Lung (tissue), 12 donors: ENCODE measurements around the gene SLC22A12. TPM values are rescaled to one million over a fixed set of nuclear protein-coding genes. Genes with fewer than 3 reads are reported as not detected.
"Not testable (repeated sequence)": the region's sequence is repeated elsewhere in the genome, so short reads cannot be mapped to it uniquely, and the experiment has no call there.

Source experiments
- ATAC-seq: fragments of 200-7000 bp; cut with Tn5 transposase; one replicate; pipeline ENCODE4 v1.9.1; 2020; ENCODE audit warnings: moderate number of reproducible peaks; ENCODE audit not compliant: insufficient read depth, low FRiP score
- DNase-seq, 3 donors: peaks; one replicate each; pipeline ENCODE4 v3.0.0-alpha.2; 2013 to 2017
- H3K27ac ChIP-seq, 2 donors: one replicate each; pipeline ENCODE4 v1.5.1; 2013; ENCODE audit warnings: mild to moderate bottlenecking in 2 of 2, moderate library complexity in 2 of 2, control low read depth in 1 of 2, inconsistent platforms in 1 of 2, low read depth in 1 of 2, low read length in 1 of 2
- H3K27me3 ChIP-seq, 3 donors: one replicate each; pipeline ENCODE4 v1.5.1; 2013; ENCODE audit warnings: low read length in 2 of 3; ENCODE audit not compliant: control insufficient read depth in 3 of 3, insufficient read depth in 3 of 3
- H3K36me3 ChIP-seq, 4 donors: one replicate each; pipeline ENCODE4 v1.5.1; 2013; ENCODE audit warnings: low read length in 4 of 4, mild to moderate bottlenecking in 1 of 4, moderate library complexity in 1 of 4; ENCODE audit not compliant: control insufficient read depth in 4 of 4, insufficient read depth in 4 of 4
- H3K4me1 ChIP-seq, 5 donors: one replicate each; pipeline ENCODE4 v1.5.1; 2013; ENCODE audit warnings: low read length in 5 of 5, mild to moderate bottlenecking in 2 of 5, moderate library complexity in 1 of 5; ENCODE audit not compliant: control insufficient read depth in 5 of 5, insufficient read depth in 5 of 5
- H3K4me3 ChIP-seq: one replicate; pipeline ENCODE4 v1.5.1; 2013; ENCODE audit warnings: mild to moderate bottlenecking, control low read depth, moderate library complexity
- H3K9ac ChIP-seq, 2 donors: one replicate each; pipeline ENCODE4 v1.5.1; 2013; ENCODE audit warnings: low read length in 2 of 2, control low read depth in 1 of 2; ENCODE audit not compliant: insufficient read depth in 1 of 2
- H3K9me3 ChIP-seq, 4 donors: one replicate each; pipeline ENCODE4 v1.5.1; 2013; ENCODE audit warnings: low read length in 3 of 4, mild to moderate bottlenecking in 1 of 4, moderate library complexity in 1 of 4; ENCODE audit not compliant: control insufficient read depth in 4 of 4, insufficient read depth in 3 of 4
- WGBS, 2 donors: extraction: QIAGEN DNeasy Blood & Tissue Kit; methylation state at CpG; one replicate each; pipeline ENCODE4 v1.1.7; 2013; 5-methylcytosine and 5-hydroxymethylcytosine counted together
- polyA plus RNA-seq, 2 donors: library from polyadenylated mRNA; stranded (reverse); fragments of 200-250 nt; gene quantifications; one replicate each; pipeline ENCODE4 v1.2.1, GENCODE V29; 2013
- total RNA-seq, 2 donors: library from RNA; depleted of rRNA in 1 of 2; stranded (reverse); fragments of >200 nt in 1 of 2; gene quantifications; one replicate each; pipeline ENCODE4 v1.2.1, GENCODE V29; 2014 to 2021
- TF ChIP-seq, protein P1 (sequence below): IDR thresholded peaks from 2 replicates; pipeline ENCODE4 v1.5.1; 2012; ENCODE audit warnings: mild to moderate bottlenecking; ENCODE audit errors: control extremely low read depth, extremely low read depth
- donor health status: control.
- donor health status: control.
- donor health status: Bipolar disorder and iron deficiency.
- donor health status: healthy.
- donor health status: DM: yes; HTN: yes; CAD: no.

Gene SLC22A12
- total and polyA plus RNA-seq, 4 donors: not detected

DNA sequence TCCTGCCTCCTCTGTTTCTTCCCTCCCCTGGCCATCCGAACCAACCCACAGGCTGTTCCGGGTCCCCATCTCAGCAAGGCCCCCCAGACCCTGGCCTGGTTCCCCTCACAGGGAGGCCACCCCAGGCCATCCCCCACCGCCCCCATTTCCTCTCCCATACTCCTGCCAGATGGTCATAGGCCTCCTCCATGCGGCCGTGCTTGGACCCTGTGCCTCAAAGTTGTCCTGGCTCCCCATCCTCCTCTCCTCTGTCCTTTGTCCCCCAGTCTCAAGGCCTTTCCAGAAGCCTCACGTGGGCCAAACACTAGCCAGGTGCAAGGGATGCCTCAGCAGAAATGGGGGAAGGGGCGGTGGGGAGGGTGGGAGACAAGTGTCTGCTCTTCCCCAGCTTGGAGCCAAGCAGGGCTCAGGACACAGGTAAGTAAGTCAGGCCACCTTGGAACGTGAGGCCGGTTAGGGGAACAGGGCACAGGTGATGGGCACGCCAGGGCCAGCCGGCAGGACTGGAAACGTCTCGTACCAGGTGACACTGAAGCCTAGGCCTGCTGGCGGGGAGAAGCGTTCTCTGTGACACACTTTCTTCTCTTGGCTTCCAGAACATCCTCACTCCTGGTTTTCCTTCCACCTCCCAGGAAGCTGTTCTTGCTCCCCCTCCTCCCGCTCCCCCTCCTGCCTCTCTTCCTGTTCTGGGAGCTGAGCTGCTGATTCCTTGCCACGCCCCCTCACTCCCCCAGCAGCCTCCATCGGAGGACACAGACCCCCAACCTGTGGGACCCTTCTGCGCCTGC is 31.5 kb upstream of the SLC22A12 start:
- no peak overlapping the region for H3K27ac ChIP-seq
- DNase-seq (peak in 1 of 3 donors; percentile 45), ATAC-seq (no peak)
- 77 to 82% methylated on average over 18 to 19 of the region's 19 CpGs for WGBS, 2 donors
- peaks cover 0 to 17% (median 8%) of the 10 kb centered on the region in 5 donors for H3K4me1 ChIP-seq
- H3K36me3 ChIP-seq: no peaks in the 10 kb centered on the region
- no peaks in the 10 kb centered on the region for H3K9me3 ChIP-seq
- no peaks in the 10 kb centered on the region for H3K27me3 ChIP-seq
- TF ChIP-seq, protein P1, sequence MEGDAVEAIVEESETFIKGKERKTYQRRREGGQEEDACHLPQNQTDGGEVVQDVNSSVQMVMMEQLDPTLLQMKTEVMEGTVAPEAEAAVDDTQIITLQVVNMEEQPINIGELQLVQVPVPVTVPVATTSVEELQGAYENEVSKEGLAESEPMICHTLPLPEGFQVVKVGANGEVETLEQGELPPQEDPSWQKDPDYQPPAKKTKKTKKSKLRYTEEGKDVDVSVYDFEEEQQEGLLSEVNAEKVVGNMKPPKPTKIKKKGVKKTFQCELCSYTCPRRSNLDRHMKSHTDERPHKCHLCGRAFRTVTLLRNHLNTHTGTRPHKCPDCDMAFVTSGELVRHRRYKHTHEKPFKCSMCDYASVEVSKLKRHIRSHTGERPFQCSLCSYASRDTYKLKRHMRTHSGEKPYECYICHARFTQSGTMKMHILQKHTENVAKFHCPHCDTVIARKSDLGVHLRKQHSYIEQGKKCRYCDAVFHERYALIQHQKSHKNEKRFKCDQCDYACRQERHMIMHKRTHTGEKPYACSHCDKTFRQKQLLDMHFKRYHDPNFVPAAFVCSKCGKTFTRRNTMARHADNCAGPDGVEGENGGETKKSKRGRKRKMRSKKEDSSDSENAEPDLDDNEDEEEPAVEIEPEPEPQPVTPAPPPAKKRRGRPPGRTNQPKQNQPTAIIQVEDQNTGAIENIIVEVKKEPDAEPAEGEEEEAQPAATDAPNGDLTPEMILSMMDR: no peak
- no peak overlapping the region for H3K9ac ChIP-seq
- H3K4me3 ChIP-seq: no peak overlapping the region

DNA sequence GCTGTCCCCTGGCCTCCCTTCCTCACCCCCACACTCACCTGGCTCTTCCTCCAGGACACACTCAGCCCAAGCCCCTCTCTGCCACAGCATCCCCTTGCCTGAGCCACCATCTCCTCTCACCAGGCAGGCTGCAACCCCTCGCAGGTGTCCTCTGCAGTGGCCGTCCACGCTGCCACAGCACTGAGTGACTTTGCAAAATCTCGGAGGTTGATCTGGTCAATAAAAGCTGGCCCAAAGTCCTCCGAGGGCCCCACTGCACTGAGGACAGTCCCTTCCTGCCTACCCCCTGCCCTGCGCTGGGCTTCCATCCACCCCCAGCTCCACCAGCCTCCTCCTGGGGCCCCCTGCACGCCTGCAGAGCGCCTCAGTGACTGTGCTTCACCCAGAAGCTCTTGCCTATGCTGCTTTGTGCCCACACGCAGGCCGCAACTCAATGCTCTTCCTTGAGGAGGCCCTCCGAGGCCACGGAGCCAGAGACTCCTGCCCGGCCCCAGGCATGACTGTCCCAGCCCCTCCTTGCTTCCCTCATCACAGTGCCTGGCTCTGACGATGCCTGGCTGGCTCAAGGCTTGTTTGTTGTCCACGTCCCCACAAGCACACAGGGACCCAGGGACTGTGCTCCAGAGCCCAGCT is 30.8 kb upstream of the SLC22A12 start:
- Histone ChIP-seq H3K4me3 (no peak overlapping the region), H3K9ac (no peak overlapping the region), H3K4me1 (peaks cover 0 to 10% (median 2%) of the 10 kb centered on the region in 5 donors), H3K9me3 (no peaks in the 10 kb centered on the region), H3K27ac (no peak overlapping the region), H3K27me3 (no peaks in the 10 kb centered on the region), H3K36me3 (no peaks in the 10 kb centered on the region)
- 77 to 83% methylated on average over 15 of the region's 15 CpGs for WGBS, 2 donors
- TF ChIP-seq, protein P1: no peak
- DNase-seq (no peak), ATAC-seq (no peak)

- TF ChIP-seq, protein P1: no peak
- WGBS, 2 donors: 86 to 95% methylated on average over 16 of the region's 16 CpGs
- Histone ChIP-seq H3K4me3 (no peak overlapping the region), H3K27ac (no peak overlapping the region), H3K9ac (no peak overlapping the region), H3K4me1 (peaks cover 0 to 6% (median 0%) of the 10 kb centered on the region in 5 donors), H3K9me3 (no peaks in the 10 kb centered on the region), H3K27me3 (no peaks in the 10 kb centered on the region), H3K36me3 (no peaks in the 10 kb centered on the region)
- ATAC-seq: no peak
- DNase-seq: no peak
Observed at GRCh38 chr11:64560941-64561340, 30.1 kb upstream of the SLC22A12 start.

GRCh38 chr11:64561429-64561828 is 29.6 kb upstream of the SLC22A12 start:
- not testable (repeated sequence) for DNase-seq, ATAC-seq, H3K9ac ChIP-seq, H3K9me3 ChIP-seq, H3K27ac ChIP-seq, H3K4me3 ChIP-seq, H3K4me1 ChIP-seq, H3K27me3 ChIP-seq, H3K36me3 ChIP-seq
- 90 to 99% methylated on average over 3 of the region's 3 CpGs for WGBS, 2 donors
